GM21825 (cell line): ENCODE data around the gene CAMSAP2.

Source experiments
- ATAC-seq: cut with Tn5 transposase; IDR thresholded peaks from one replicate; pipeline ENCODE4 v1.9.1; 2021; ENCODE audit warnings: mild to moderate bottlenecking, moderate library complexity; ENCODE audit not compliant: unreplicated experiment

CAMSAP2 gene

GRCh38 chr1:200874694-200875093, 136.0 kb downstream of the CAMSAP2 start:
- no peak for ATAC-seq

- ATAC-seq = no peak
Measured at GRCh38 chr1:200875416-200875815, 136.7 kb downstream of the CAMSAP2 start.

- ATAC-seq = no peak
Measured at GRCh38 chr1:200877010-200877409, 138.3 kb downstream of the CAMSAP2 start.

DNA sequence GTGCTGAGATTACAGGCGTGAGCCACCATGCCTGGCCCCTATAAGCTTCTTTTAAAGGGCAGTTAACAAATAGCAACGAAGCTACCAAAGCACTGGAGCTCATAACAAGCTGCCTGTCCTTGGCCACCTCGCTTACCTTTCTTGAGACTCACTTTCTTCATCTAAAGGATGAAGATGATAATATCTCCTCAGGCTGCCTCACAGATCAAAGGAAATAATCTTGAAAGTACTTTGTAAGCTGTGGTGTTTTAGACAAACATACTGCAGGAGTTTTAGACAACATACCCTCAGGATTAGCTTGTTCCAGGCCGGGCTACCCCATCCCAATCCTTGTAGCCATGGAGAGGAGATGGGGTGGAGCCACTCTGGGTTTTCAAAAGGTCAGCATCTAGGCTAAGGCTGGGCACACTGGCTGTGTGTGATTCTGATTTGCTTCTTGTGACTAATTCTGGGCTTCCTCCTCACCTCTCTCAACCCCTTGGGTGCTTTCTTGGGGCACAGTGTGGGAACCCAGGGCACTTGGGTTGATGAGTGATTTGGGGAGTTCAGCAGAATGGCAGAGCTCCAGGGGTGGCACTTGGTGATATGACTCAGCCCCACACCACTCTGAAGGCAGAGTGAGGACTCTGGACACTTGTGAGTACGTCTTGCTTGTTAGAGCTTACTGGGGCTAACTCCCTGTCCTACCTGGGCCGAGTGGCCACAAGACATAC, 139.3 kb downstream of the CAMSAP2 start:
- ATAC-seq = peak; percentile 68

- ATAC-seq = no peak
Measured at GRCh38 chr1:200880212-200880611, 141.5 kb downstream of the CAMSAP2 start.

DNA sequence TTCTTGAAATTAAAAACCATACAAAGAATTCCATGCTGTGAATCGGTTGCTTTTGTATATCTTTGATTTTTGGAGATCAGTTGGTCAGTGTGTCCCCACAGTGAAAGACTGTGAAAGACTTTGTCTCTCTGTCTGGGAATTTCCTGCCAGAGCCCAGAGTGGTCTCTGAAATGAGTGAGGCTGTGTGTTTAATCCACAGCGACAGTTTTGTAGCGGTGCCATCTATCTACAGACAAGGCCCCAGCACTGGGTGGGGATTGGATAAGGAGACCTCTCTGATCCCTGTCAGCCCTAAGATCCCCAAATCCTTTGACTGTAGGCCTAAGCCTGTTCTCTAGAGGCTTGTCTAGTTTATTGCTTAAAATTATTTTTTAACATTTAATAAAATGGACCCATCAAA, 144.4 kb downstream of the CAMSAP2 start:
- no peak for ATAC-seq

DNA sequence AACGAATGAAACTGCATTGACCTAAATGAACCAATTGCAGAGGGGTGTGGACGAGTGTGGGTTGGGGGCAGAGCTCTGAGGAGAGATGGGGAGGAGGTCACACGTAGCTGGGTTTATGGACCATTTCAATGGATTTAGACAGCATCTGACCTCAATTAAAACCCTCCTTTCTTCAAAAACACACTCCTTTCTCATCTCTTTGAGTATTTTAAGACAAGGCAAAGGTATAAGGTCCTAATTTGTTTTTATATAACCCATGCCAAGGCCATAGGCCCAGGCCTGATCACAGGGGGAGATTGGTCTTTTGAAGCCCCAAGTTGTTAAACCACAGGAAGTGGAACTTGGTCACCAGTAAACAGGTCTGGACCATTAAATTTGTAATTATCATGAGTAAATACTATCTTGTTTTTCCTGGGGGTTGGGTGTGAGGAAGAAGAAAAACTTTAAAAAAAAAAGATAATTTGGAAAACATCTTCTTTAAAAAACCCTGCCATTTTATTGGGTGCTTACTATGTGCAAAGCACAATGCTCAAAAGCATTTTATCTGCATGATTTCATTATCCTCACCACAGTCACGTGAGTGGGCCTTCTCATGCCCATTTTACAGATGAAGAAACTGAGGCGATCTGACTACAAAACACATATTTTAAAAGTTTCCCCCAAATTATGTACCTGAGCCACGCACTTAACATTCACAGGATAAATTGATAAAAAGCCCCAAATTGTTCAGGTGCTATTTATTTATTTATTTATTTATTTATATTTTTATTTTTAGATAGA, 147.1 kb downstream of the CAMSAP2 start:
- no peak for ATAC-seq

DNA sequence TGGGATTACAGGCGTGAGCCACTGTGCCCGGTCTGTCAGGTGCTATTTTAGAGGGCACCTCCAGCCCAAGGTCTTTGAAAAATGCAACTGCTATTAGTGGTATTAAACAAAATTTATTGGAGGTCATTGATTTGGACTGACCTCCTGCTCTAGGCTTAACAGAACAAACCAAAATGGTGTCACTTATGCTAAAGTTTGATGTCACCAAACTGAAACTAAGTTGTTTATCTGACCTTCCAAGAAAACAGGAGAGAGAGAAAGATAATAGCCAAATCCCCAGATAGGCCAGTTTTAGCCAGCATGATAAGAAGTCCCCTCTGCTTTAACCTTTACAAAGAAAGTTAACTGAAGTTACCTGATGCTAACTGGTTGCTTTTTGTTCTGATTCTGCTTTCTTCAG, 147.9 kb downstream of the CAMSAP2 start:
- no peak for ATAC-seq

DNA sequence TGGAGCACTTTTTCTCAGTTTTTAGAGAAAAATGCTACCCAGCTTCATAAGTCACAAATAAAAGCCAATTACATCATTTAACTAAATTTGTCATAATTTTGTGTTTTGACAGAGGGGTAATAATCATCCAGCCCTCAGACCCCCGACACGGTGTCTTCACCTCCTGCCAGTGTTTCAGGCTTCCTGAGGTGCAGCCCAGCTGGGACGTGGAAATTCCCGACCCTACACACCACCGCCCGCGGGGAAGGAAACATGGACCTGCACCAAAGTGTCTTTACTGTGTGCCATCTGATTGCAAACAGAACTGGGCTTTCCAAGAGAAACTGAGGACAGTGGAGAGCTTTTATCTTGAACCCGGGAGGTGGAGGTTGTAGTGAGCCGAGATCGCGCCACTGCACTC, 148.3 kb downstream of the CAMSAP2 start:
- ATAC-seq = no peak

- no peak for ATAC-seq
Measured at GRCh38 chr1:200887772-200888348, 149.2 kb downstream of the CAMSAP2 start.

DNA sequence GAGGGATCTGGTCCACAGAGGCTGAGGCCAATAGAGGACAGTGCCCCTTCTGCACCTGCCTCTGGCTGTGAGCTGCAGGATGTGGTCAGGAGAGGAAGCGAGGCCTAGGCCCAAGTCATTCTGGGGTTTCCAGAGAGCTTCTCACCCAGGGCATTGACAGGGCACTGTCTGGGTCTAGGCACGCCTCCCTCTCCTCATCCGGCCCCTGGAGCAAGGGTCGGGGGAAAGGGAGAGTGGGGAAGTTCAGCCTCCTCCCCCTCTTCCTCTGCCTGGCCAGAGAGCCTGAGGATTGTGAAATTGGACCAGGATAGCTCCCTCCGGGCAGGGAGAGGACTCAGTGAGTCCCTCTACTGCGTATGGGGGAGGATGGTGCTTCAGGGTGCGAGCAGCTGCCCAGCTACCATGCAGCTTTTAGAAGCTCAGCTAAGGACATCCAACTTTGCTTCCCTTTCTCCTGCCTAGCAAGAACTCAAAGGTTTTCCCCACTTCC, 149.7 kb downstream of the CAMSAP2 start:
- peak; percentile 92 for ATAC-seq

DNA sequence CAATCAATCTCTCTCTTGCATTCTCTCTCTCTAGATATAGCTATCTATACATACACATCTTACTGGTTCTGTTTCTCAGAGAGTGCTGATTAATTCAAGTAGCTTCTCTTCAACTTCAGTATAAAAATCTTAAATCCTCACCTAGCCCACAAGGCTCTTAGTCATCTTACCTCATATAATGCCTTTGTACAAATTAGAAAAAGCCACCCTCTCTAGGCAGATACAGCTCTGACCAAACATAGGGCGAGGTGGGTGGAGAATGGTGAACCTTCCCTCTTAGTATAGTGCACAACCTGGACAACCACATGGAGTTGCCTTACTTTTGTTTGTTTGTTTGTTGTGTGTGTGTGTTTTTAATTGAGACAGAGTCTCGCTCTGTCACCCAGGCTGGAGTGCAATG, 150.9 kb downstream of the CAMSAP2 start:
- no peak for ATAC-seq

DNA sequence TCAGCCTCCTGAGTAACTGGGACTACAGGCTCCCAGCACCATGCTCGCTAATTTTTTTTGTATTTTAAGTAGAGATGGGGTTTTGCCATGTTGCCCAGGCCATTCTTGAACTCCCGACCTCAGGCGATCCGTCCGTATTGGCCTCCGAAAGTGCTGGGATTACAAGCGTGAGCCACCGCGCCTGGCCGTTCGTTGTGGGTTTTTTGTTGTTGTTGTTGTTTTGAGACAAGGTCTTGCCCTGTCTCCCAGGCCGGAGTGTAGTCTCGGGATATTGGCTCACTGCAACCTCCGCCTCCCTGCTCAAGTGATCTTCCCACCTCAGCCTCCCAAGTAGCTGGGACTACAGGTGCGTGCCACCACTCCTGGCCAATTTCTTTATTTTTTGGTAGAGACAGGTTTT, 151.3 kb downstream of the CAMSAP2 start:
- no peak for ATAC-seq

DNA sequence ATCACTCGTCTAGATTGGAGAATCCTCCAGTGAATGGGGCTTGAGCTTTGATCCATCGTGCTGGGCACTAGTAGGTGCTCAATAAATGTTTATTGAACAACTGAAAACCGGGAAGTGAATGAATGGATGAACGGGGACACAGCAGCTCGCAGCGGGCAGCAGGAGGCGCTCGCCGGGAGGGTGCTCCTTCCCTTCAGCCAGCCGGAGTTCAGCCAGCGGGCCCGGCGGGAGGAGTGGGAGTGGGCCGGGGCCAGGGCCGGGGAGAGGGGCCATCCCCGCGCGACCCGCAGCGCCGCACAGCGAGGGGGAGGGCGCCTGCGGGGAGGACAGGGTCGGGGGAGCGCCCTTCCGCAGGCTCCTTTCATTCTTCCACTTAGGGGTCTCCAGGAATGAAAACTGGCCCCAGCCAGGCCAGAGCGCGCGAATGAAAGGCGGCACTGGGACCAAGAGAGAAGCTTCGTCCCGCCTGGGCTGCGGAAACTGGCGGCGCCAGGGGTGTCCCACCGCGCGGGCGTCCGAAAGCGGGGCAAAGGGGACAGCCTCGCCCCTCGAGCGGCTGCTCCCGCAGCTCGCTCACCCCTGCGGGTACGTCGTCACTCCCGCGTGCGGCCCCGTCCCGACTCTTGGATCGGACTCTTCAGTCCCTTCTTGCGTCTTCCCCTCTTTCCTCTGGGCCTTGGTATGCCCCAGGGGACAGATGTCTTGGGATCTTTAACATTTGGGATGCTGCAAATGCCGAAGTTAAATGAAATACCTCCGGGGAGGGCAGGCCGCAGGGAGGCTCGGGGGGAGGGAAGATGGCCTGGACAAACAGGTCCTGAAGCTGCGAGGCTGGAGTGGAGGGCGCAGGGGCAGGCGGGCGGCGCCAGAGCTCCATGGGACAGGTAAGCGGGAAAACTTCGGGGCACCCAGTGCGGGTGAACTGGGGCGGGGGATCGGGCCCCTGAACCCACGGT, 152.4 kb downstream of the CAMSAP2 start:
- ATAC-seq = no peak

DNA sequence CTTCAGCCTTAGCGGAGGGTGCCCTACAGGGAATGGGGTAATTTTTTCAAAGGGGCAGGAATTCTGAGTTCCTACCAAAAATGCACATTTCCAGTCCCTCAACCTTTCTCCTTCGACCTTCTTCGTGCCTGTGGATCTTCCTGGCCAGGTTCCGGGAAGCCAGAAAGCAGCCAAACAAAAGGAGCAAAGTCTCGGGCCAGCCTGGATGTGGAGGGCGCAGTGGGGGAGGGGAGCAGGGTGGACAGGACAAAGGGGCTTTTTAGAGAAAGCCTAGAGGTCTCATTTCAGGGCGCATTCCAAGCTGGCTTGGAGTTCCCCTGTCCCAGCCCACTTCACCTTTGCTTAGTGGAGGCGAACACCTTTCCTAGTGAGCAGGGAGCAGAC, 153.1 kb downstream of the CAMSAP2 start:
- no peak for ATAC-seq

GRCh38 chr1:200892546-200892945, 153.9 kb downstream of the CAMSAP2 start:
- no peak for ATAC-seq

DNA sequence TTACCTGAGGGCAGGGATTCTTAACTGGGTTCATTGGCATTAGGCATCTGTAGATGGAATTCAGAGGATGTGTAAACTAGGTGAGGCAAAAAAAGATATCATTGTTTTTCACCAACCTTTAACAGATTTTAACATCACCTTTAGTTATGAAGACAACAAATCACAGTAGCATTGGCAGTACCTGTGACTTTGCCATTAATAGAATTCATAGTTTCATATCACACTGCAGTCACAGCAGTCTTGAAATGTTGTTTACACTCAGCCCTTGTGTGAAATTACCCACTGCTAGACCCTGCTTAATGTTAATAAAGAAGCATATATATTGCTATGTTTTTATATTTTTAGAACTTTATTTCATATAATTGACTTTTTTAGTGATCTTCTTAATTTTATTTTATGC, 154.3 kb downstream of the CAMSAP2 start:
- no peak for ATAC-seq

- no peak for ATAC-seq
Measured at GRCh38 chr1:200893411-200893901, 154.8 kb downstream of the CAMSAP2 start.

- no peak for ATAC-seq
Measured at GRCh38 chr1:200894712-200895442, 156.2 kb downstream of the CAMSAP2 start, which contains the start of gene INAVA. Gene INAVA, plus strand, starts transcription at chr1:200894900. Its CDS starts 3,501 bp downstream, at chr1:200898401.

DNA sequence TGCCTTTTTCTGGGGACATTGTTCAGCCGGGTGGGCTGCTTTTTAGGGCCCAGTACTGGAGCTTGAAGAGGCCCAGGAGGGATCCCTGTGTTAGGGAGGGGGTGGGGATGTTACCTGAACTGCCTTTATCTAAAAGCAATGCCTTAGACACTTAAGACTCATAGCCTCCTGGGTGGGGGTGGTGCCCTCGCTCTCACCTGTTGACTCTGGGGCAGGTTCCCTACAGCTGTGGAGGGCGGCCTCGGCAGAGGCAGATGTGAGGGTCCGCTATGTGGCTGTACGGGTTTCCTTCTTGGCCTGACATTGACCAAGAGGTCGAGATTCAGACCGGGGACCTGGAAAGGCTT, 156.7 kb downstream of the CAMSAP2 start:
- no peak for ATAC-seq
